Right lobe of liver (tissue), 4 donors: ENCODE data around the gene NBL1.

Source experiments
- POLR2A ChIP-seq: fragments of 450-650 bp; IDR thresholded peaks from one replicate; pipeline ENCODE4 v1.6.1; 2017; ENCODE audit warnings: antibody characterized with exemption, mild to moderate bottlenecking
- TF ChIP-seq, protein P1 (sequence below), 4 donors: fragments of 200-600 bp in 3 of 4; fragments of 450-650 bp in 1 of 4; IDR thresholded peaks; one replicate each; pipeline versions ENCODE4 v1.5.1 to v1.8.0; 2016 to 2022; ENCODE audit warnings: antibody characterized with exemption in 4 of 4, mild to moderate bottlenecking in 2 of 4
- donor health status: DM: no; HTN: no; CAD: no.
- donor health status: DM: no; HTN: no; CAD: no.
- donor health status: DM: no; HTN: yes; CAD: no.

DNA sequence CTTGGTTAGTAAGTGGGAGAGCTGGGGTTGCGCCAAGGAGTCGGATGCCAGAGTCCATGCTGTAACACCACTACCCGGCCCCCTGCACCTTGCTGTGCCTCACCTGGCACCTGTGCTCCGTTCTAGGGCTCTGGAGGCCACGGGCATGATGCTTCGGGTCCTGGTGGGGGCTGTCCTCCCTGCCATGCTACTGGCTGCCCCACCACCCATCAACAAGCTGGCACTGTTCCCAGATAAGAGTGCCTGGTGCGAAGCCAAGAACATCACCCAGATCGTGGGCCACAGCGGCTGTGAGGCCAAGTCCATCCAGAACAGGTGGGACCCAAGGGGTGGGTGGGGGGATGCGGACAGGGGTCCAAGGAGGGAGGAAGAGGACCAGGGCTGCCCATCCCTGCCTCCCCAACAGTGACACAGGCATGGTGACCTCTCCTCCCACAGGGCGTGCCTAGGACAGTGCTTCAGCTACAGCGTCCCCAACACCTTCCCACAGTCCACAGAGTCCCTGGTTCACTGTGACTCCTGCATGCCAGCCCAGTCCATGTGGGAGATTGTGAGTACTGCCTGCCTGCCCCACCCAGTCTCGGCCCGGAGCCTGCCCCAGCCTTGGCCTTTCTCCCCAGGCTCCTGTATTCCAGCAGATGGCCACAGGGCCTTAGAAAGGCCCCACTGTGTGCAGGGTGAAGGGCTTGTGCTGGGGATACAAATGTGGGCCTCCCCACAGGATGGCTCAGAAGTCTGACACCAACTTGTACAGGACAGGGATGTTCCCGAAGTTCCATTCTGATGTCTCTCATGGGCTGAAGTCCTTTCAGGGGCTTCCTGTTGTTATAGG lies 11.0 kb downstream of the NBL1 start:
- TF ChIP-seq, protein P1, sequence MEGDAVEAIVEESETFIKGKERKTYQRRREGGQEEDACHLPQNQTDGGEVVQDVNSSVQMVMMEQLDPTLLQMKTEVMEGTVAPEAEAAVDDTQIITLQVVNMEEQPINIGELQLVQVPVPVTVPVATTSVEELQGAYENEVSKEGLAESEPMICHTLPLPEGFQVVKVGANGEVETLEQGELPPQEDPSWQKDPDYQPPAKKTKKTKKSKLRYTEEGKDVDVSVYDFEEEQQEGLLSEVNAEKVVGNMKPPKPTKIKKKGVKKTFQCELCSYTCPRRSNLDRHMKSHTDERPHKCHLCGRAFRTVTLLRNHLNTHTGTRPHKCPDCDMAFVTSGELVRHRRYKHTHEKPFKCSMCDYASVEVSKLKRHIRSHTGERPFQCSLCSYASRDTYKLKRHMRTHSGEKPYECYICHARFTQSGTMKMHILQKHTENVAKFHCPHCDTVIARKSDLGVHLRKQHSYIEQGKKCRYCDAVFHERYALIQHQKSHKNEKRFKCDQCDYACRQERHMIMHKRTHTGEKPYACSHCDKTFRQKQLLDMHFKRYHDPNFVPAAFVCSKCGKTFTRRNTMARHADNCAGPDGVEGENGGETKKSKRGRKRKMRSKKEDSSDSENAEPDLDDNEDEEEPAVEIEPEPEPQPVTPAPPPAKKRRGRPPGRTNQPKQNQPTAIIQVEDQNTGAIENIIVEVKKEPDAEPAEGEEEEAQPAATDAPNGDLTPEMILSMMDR (IDR thresholded peaks at IDR 0.05), result no peak
- TF ChIP-seq POLR2A, result no peak
